Vagina (tissue), 2 donors: ENCODE results near the gene BCL7B.

ENCODE experiments used
- POLR2AphosphoS5 ChIP-seq, 2 donors: sonication (generic); formaldehyde crosslinking; IDR thresholded peaks; one replicate each; pipeline ENCODE4 v1.9.0; 2017; ENCODE audit warnings: antibody characterized with exemption in 2 of 2, mild to moderate bottlenecking in 2 of 2, low read depth in 1 of 2; ENCODE audit not compliant: insufficient read depth in 1 of 2
- TF ChIP-seq, protein P1 (sequence below), 3 experiments: fragments of 450-650 bp in 2 of 3; fragments of 200-600 bp in 1 of 3; sonication (generic) in 1 of 3; IDR thresholded peaks; one replicate each; pipeline ENCODE4 v1.5.1; 2017 to 2019; ENCODE audit warnings: antibody characterized with exemption in 3 of 3, mild to moderate bottlenecking in 2 of 3, moderate library complexity in 2 of 3

- TF ChIP-seq POLR2AphosphoS5 (IDR thresholded peaks at IDR 0.05; ENCODE audit: insufficient read depth in 1 of 2, low read depth in 1 of 2): no peak
- TF ChIP-seq, protein P1, sequence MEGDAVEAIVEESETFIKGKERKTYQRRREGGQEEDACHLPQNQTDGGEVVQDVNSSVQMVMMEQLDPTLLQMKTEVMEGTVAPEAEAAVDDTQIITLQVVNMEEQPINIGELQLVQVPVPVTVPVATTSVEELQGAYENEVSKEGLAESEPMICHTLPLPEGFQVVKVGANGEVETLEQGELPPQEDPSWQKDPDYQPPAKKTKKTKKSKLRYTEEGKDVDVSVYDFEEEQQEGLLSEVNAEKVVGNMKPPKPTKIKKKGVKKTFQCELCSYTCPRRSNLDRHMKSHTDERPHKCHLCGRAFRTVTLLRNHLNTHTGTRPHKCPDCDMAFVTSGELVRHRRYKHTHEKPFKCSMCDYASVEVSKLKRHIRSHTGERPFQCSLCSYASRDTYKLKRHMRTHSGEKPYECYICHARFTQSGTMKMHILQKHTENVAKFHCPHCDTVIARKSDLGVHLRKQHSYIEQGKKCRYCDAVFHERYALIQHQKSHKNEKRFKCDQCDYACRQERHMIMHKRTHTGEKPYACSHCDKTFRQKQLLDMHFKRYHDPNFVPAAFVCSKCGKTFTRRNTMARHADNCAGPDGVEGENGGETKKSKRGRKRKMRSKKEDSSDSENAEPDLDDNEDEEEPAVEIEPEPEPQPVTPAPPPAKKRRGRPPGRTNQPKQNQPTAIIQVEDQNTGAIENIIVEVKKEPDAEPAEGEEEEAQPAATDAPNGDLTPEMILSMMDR (IDR thresholded peaks at IDR 0.05): no peak
Measured at GRCh38 chr7:73541722-73542121, 15.8 kb downstream of the BCL7B start.
